Activated naive CD4-positive, alpha-beta T cell treated with anti-CD3 and anti-CD28 coated beads for 36 hours (primary cell): ENCODE results near the gene DHRS7B. TPM values are rescaled to one million over a fixed set of nuclear protein-coding genes. Genes with fewer than 3 reads are reported as not detected.
A peak's percentile ranks its signal among the peaks of the same experiment; 100 is the strongest.
"Not testable (repeated sequence)": the region's sequence is repeated elsewhere in the genome, so short reads cannot be mapped to it uniquely, and the experiment has no call there.

Source experiments
- CTCF ChIA-PET: fragments of 350-600 bp; sonication (Branson Sonifier 250); formaldehyde crosslinking; loops from one replicate; lab custom pipeline; 2021; ENCODE audit warnings: antibody characterized with exemption; lab: Charles Lee
- DNase-seq: peaks from one replicate; pipeline ENCODE4 v3.0.0-alpha.2; 2020
- H3K27ac Mint-ChIP-seq: one replicate; pipeline ENCODE4 v1.8.0; 2021; ENCODE audit warnings: mild to moderate bottlenecking, mixed read lengths
- H3K27me3 Mint-ChIP-seq: one replicate; pipeline ENCODE4 v1.8.0; 2021; ENCODE audit warnings: low read depth, mixed read lengths
- H3K36me3 Mint-ChIP-seq: one replicate; pipeline ENCODE4 v1.8.0; 2021; ENCODE audit warnings: low read depth, mixed read lengths
- H3K4me1 Mint-ChIP-seq: one replicate; pipeline ENCODE4 v1.8.0; 2021; ENCODE audit warnings: low read depth, mixed read lengths
- H3K4me3 Mint-ChIP-seq: one replicate; pipeline ENCODE4 v1.8.0; 2021; ENCODE audit warnings: mild to moderate bottlenecking, moderate library complexity, mixed read lengths
- H3K9me3 Mint-ChIP-seq: one replicate; pipeline ENCODE4 v1.8.0; 2021; ENCODE audit warnings: mixed read lengths
- intact Hi-C: fragments of 100-400 bp; cut with micrococcal nuclease; formaldehyde crosslinking; loops from one replicate; pipeline ENCODE4 v1.15.1; 2023
- total RNA-seq, 2 experiments: library from RNA; stranded (reverse); gene quantifications; one replicate each; pipeline ENCODE4 v1.2.3, GENCODE V29; 2021

The DHRS7B gene
- total RNA-seq, 2 experiments from 2014 or later = 12.0 to 12.1 TPM

DNA sequence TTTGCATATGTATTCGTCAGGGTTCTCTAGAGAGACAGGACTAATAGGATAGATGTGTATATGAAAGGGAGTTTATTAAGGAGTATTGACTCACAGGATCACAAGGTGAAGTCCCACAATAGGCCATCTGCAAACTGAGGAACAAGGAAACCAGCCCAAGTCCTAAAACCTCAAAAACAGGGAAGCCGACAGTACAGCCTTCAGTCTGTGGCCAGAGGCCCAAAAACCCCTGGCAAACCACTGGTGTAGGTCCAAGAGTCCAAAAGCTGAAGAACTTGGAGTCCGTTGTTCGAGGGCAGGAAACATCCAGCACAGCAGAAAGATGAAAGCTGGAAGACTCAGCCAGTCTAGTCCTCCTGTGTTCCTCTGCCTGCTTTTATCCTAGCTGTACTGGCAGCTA lies 12.0 kb upstream of the DHRS7B start:
- intact Hi-C loops, H3K36me3 Mint-ChIP-seq, CTCF ChIA-PET, H3K4me3 Mint-ChIP-seq, DNase-seq, H3K4me1 Mint-ChIP-seq, H3K9me3 Mint-ChIP-seq, H3K27me3 Mint-ChIP-seq, H3K27ac Mint-ChIP-seq: not testable (repeated sequence)

DNA sequence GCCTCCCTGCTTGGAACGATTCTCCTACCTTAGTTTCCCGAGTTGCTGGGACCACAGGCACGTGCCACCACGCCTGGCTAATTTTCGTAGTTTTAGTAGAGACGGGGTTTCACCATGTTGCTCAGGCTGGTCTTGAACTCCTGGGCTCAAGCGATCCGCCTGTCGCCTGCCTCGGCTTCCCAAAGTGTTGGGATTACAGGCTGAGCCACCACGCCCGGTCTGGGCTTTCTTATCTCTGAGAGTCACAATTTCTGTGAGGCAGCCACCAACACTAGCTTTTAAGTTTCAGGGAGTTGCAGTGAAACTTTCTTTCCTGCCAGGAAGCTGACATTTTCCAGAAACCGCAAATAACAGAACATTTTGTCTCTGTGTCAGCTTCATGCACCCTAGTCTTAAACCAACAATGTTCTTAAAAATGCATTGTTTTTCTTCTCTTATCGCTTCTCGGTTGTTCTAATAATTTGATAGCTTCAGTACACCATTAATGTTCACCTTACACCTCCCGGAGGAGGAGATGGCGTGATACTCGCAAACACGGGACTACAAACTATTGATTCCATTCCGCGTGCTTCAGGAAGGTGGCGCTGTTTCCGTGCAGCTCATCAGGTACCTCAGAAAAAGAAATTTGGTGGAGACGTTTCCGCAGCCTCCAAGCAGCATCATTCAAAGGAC lies 7.4 kb upstream of the DHRS7B start:
- Mint-ChIP-seq H3K36me3 (no peaks in the 10 kb centered on the region), H3K27me3 (peaks cover 2% of the 10 kb centered on the region), H3K4me3 (peak overlapping the region; percentile 16), H3K4me1 (peaks cover 6% of the 10 kb centered on the region), H3K27ac (no peak overlapping the region), H3K9me3 (no peaks in the 10 kb centered on the region)
- intact Hi-C loops = loop anchor here (1.0 to 2.0 kb wide), 5 partner anchors 95 to 392 kb away; partner anchors contain the start of genes MAP2K3 and TMEM11
- CTCF ChIA-PET = interaction anchor here (0.6 to 2.2 kb wide), 24 partner anchors 8 to 394 kb away, joined by 3 to 12 read pairs (median 4); no protein-coding TSS in a partner anchor
- DNase-seq = peak; percentile 83

DNA sequence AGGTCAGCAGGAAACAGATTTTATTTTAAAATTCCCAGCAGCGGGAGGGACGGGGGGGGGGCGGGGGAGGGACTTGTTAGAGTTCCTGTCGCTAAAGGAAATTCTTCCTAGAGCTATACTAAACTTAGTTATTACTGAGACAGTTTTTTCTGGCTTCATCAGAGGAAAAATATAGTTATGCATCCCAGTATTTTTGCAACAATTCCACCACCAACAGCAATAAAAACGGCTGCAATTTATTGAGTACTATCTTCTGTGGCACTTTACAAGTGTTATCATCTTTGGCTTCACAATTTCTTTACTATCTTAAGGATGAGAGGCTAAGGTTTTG lies 6.9 kb upstream of the DHRS7B start:
- DNase-seq = no peak

DNA sequence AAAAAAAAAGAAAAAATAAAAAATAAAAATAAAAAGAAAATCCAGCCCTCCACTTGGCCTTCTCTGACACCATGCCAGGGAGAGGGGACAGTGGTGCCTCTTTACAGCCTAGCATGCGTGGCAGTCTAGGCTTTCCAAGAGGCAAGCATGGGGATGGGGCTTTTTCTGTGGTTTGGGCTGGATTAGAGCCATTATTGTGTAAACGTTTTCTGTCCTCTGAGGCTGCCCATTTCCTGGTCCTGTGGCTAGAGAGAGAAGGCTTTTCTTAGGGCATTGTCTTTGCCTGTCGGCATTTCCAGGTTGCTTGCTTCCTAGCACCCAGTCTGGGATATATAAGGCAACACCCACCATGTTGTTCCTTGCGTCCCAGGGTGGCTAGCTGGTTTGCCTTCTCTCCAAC lies 2.7 kb upstream of the DHRS7B start:
- CTCF ChIA-PET = no interaction called here
- intact Hi-C loops = no loop called here
- Mint-ChIP-seq H3K27ac (no peak overlapping the region), H3K9me3 (no peaks in the 10 kb centered on the region), H3K4me1 (peaks cover 32% of the 10 kb centered on the region), H3K36me3 (peaks cover under 1% of the 10 kb centered on the region), H3K4me3 (no peak overlapping the region), H3K27me3 (peaks cover 2% of the 10 kb centered on the region)
- no peak for DNase-seq

More for the DNA sequence above, 6.9 kb upstream of the DHRS7B start:
- peaks cover 2% of the 10 kb centered on the region for H3K27me3 Mint-ChIP-seq
- H3K4me1 Mint-ChIP-seq = peaks cover 7% of the 10 kb centered on the region
- intact Hi-C loops = loop anchor here (1.0 to 2.0 kb wide), 5 partner anchors 95 to 391 kb away; partner anchors contain the start of genes MAP2K3 and TMEM11
- no peak overlapping the region for H3K4me3 Mint-ChIP-seq
- no peaks in the 10 kb centered on the region for H3K9me3 Mint-ChIP-seq
- CTCF ChIA-PET = interaction anchor here (0.6 to 2.2 kb wide), 17 partner anchors 8 to 404 kb away, joined by 3 to 12 read pairs (median 4); no protein-coding TSS in a partner anchor
- no peak overlapping the region for H3K27ac Mint-ChIP-seq
- H3K36me3 Mint-ChIP-seq = no peaks in the 10 kb centered on the region

DNA sequence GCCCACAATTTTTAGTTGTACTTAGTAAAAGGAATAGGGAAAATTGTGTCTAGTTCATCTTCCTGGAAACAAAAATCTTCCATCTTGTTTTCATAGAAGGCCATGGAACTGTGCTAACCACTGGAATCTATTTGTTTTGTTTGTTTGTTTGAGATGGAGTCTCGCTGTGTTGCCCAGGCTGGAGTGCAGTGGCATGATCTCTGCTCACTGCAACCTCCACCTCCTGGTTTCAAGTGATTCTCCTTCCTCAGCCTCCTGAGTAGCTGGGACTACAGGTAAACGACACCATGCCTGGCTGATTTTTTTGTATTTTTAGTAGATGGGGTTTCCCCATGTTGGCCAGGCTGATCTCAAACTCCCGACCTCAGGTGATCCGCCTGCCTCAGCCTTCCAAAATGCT lies 2.2 kb upstream of the DHRS7B start:
- H3K4me3 Mint-ChIP-seq, H3K27me3 Mint-ChIP-seq, CTCF ChIA-PET, DNase-seq, H3K36me3 Mint-ChIP-seq, H3K27ac Mint-ChIP-seq, H3K9me3 Mint-ChIP-seq, intact Hi-C loops: not testable (repeated sequence)
- H3K4me1 Mint-ChIP-seq = peaks cover 33% of the 10 kb centered on the region

DNA sequence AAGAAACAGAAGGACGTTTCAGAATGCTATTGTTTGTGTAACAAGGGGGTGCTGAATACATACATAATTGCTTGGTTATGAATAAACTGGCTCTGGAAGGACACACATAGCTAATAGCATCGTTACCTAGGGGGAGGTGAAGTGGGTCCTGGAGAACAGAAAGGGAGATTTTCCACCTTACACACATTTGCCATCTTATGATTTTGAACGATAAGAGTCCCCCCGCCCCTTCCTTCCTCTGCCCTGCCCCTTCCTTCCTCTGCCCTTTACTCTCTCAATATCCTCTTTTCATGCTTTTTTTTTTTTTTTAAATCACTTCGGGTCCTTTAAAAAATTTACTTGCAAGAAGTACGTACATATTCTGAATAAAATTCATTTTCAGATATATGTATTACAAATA lies 902 bp upstream of the DHRS7B start:
- no peaks in the 10 kb centered on the region for H3K27me3 Mint-ChIP-seq
- peaks cover 1% of the 10 kb centered on the region for H3K36me3 Mint-ChIP-seq
- H3K4me3 Mint-ChIP-seq = peak overlapping the region; percentile 95
- no peaks in the 10 kb centered on the region for H3K9me3 Mint-ChIP-seq
- peak overlapping the region; percentile 94 for H3K27ac Mint-ChIP-seq
- peaks cover 31% of the 10 kb centered on the region for H3K4me1 Mint-ChIP-seq
- intact Hi-C loops = loop anchor here (1.0 to 2.0 kb wide), 7 partner anchors 27 to 331 kb away; partner anchors contain the start of genes MAP2K3, TMEM11 and USP22
- peak; percentile 64 for DNase-seq
- CTCF ChIA-PET = interaction anchor here (0.7 to 1.2 kb wide), 2 partner anchors 386 to 446 kb away, joined by 3 to 4 read pairs; no protein-coding TSS in a partner anchor

DNA sequence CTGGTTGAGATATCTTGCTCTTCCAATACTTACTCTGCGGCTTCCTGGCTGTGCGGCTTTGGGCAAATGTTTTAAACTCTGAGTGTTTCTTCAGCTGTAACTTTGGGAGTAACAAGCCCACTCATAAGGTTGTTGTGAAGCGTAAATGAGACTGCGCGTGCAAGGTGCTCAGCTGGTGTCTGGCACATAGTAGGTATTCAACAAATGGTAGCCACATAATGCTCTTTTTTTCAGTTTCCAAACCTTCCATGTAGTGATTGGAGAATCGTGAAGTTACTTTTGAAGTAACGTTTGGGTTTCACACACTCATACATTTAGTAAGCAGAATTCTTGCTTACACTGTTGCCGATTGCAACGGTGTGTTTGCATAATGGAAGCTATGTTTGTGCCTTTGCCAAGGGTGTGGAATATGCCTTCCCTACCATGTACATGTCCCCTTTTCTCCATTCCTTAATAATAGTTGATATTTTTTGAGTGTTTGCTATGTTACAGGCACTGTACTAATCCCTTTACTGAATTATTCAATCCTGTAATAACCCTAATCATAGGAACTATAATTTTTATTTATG lies 829 bp downstream of the DHRS7B start:
- intact Hi-C loops = loop anchor here (2.0 kb wide), 1 partner anchor 329 kb away; no protein-coding TSS in a partner anchor
- Mint-ChIP-seq H3K27me3 (no peaks in the 10 kb centered on the region), H3K9me3 (no peaks in the 10 kb centered on the region), H3K4me1 (peaks cover 37% of the 10 kb centered on the region), H3K27ac (peak overlapping the region; percentile 94), H3K36me3 (peaks cover 4% of the 10 kb centered on the region), H3K4me3 (peak overlapping the region; percentile 95)
- CTCF ChIA-PET = interaction anchor here (1.0 to 1.2 kb wide), 5 partner anchors 8 to 28 kb away, joined by 3 to 4 read pairs (median 4); no protein-coding TSS in a partner anchor
- no peak for DNase-seq

DNA sequence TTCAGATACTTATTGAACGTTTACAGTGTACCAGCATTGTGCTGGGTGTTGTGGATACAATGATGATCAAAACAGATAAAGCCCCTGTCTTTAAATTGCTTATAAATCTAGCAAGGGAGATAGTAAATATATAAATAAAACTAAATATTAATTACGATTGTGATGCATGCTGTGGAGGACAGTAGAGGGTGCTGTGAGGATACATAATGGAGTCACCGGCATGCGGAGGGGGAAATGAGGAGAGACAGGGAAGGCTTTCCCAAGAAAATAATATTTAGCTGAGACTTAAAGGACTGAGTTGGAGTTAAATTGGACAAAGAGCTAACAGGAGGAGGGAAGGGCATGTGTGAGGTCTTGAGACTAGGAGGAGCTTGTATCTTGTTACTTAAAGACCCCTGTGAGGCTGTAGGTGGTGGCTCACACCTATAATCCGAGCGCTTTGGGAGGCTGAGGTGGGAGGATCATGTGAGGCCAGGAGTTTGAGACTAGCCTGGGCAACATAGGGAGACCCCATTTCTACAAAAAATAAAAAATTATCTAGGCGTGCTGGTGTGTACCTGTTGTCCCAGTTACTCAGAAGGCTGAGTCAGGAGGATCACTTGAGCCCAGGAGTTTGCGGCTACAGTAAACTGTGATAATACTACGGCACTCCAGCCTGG lies 2.4 kb downstream of the DHRS7B start:
- intact Hi-C loops = no loop called here
- Mint-ChIP-seq H3K4me3 (peak overlapping the region; percentile 6), H3K27me3 (no peaks in the 10 kb centered on the region), H3K4me1 (peaks cover 37% of the 10 kb centered on the region), H3K9me3 (peaks cover 6% of the 10 kb centered on the region), H3K27ac (no peak overlapping the region), H3K36me3 (peaks cover 12% of the 10 kb centered on the region)
- DNase-seq = no peak
- CTCF ChIA-PET = interaction anchor here (0.7 to 1.4 kb wide), 4 partner anchors 10 to 93 kb away, joined by 3 to 8 read pairs (median 4); no protein-coding TSS in a partner anchor

DNA sequence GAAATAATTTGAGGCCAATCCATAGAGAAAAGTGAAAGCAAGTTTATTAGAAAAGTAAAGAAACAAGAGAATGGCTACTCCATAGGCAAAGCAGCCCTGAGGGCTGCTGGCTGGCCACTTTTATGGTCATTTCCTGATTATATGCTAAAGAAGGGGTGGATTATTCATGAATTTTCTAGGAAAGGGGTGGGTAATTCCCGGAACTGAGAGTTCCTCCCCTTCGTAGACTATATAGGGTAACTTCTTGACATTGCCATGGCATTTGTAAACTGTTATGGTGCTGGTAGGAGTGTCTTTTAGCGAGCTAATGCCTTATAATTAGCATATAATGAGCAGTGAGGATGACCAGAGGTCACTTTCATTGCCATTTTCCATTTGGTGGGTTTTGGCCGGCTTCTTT lies 4.4 kb downstream of the DHRS7B start:
- H3K4me1 Mint-ChIP-seq = peaks cover 26% of the 10 kb centered on the region
- no peak overlapping the region for H3K27ac Mint-ChIP-seq
- CTCF ChIA-PET = interaction anchor here (0.7 to 1.4 kb wide), 3 partner anchors 12 to 156 kb away, joined by 3 to 5 read pairs (median 4); no protein-coding TSS in a partner anchor
- H3K36me3 Mint-ChIP-seq = peaks cover 23% of the 10 kb centered on the region
- intact Hi-C loops = no loop called here
- no peak overlapping the region for H3K4me3 Mint-ChIP-seq
- peaks cover 16% of the 10 kb centered on the region for H3K9me3 Mint-ChIP-seq
- DNase-seq = no peak
- no peaks in the 10 kb centered on the region for H3K27me3 Mint-ChIP-seq

DNA sequence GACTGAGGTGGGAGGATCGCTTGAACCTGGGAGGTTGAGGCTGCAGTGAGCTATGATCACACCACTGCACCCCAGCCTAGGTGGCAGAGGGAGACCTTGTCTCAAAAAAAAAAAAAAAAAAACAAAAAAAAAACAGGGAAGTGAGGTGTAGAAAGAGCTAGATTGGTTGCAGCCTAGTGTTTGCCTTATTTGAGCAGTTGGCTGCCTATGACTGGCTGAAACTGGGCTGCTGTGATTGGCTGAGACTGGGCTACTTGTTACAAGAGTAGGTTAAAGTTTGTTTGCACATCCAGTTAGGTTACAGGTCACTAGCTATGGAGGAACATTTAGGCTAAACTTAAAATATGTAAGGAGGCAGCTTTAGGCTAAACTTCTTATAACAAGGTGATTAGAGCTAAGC lies 5.7 kb downstream of the DHRS7B start:
- no peak overlapping the region for H3K27ac Mint-ChIP-seq
- CTCF ChIA-PET = interaction anchor here (0.7 to 1.3 kb wide), 5 partner anchors 11 to 380 kb away, joined by 3 to 4 read pairs (median 3); no protein-coding TSS in a partner anchor
- H3K4me3 Mint-ChIP-seq = no peak overlapping the region
- no peak for DNase-seq
- H3K9me3 Mint-ChIP-seq = peaks cover 16% of the 10 kb centered on the region
- H3K4me1 Mint-ChIP-seq = peaks cover 19% of the 10 kb centered on the region
- H3K27me3 Mint-ChIP-seq = no peaks in the 10 kb centered on the region
- peaks cover 23% of the 10 kb centered on the region for H3K36me3 Mint-ChIP-seq
- intact Hi-C loops = no loop called here

DNA sequence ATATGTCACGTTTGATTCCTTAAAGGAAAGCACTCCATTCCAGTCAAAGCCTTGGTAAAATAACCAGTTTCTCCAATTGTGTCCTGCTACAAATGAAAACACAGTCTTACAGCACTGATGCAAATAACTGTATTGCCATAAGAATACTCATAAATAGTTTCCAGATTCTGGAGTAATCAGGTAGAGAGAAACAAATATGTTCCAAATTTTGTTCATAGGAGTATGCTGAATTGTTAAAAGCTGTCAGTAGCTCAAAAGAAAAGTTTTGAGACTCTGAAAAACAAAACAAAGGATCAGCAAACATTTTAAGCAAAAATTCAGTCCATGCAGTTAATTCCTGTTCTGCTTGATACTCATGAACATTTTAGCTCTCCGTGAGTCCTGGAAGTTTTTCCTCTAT lies 7.8 kb downstream of the DHRS7B start:
- H3K27me3 Mint-ChIP-seq = no peaks in the 10 kb centered on the region
- no peak for DNase-seq
- no peak overlapping the region for H3K4me3 Mint-ChIP-seq
- peaks cover 23% of the 10 kb centered on the region for H3K36me3 Mint-ChIP-seq
- no peak overlapping the region for H3K27ac Mint-ChIP-seq
- intact Hi-C loops = no loop called here
- H3K9me3 Mint-ChIP-seq = peaks cover 16% of the 10 kb centered on the region
- H3K4me1 Mint-ChIP-seq = peaks cover 9% of the 10 kb centered on the region
- CTCF ChIA-PET = no interaction called here

DNA sequence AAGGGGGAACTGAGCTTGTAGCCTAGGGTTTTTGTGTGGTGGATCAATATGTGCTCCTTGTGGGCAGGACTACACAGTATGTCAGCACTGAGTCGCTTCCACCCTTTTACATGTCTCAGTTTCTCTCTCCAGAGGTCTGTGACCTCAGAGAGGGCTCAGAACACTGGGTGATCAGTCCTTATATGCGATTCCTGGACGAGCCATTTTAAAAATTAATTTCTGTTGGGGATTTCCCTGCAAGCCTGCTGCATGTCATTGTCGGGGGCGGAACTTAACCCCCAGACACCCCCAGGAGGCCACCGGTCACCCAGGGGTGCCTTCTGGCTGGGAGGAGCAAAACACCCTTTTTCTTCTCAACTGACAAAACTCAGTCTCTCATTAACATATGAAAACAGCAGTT lies 14.1 kb downstream of the DHRS7B start:
- intact Hi-C loops = no loop called here
- Mint-ChIP-seq H3K9me3 (peaks cover 1% of the 10 kb centered on the region), H3K4me1 (no peaks in the 10 kb centered on the region), H3K4me3 (no peak overlapping the region), H3K27ac (no peak overlapping the region), H3K27me3 (no peaks in the 10 kb centered on the region), H3K36me3 (peaks cover 13% of the 10 kb centered on the region)
- CTCF ChIA-PET = no interaction called here
- DNase-seq = no peak
